Ramos (cell line): ENCODE results near the gene PEMT.
"Not testable (repeated sequence)": the region's sequence is repeated elsewhere in the genome, so short reads cannot be mapped to it uniquely, and the experiment has no call there.

Experiments used
- in situ Hi-C: fragments of 300-500 bp; cut with MboI; formaldehyde crosslinking; loops from one replicate; pipeline ENCODE4 v1.14.3; 2022; ENCODE audit warnings: low sequenced_read_pairs; ENCODE audit not compliant: unreplicated experiment

PEMT gene

GRCh38 chr17:17494870-17495535 is 96.5 kb downstream of the PEMT start:
- in situ Hi-C loops = loop anchor here (10.0 kb wide), 1 partner anchor 150 kb away; no protein-coding TSS in a partner anchor

GRCh38 chr17:17494499-17494869 is 97.0 kb downstream of the PEMT start:
- in situ Hi-C loops = loop anchor here (10.0 kb wide), 1 partner anchor 150 kb away; no protein-coding TSS in a partner anchor

- in situ Hi-C loops = loop anchor here (10.0 kb wide), 1 partner anchor 151 kb away; no protein-coding TSS in a partner anchor
Measured at GRCh38 chr17:17493986-17494466, 97.5 kb downstream of the PEMT start.

- in situ Hi-C loops = loop anchor here (10.0 kb wide), 1 partner anchor 151 kb away; no protein-coding TSS in a partner anchor
Measured at GRCh38 chr17:17493249-17493985, 98.1 kb downstream of the PEMT start.

GRCh38 chr17:17492571-17492970 is 98.9 kb downstream of the PEMT start:
- in situ Hi-C loops = loop anchor here (10.0 kb wide), 1 partner anchor 152 kb away; no protein-coding TSS in a partner anchor

GRCh38 chr17:17492085-17492484 is 99.4 kb downstream of the PEMT start:
- in situ Hi-C loops = loop anchor here (10.0 kb wide), 1 partner anchor 153 kb away; no protein-coding TSS in a partner anchor

GRCh38 chr17:17491546-17491988 is 99.9 kb downstream of the PEMT start:
- in situ Hi-C loops = loop anchor here (10.0 kb wide), 1 partner anchor 153 kb away; no protein-coding TSS in a partner anchor

GRCh38 chr17:17491031-17491471 is 100.5 kb downstream of the PEMT start:
- in situ Hi-C loops = loop anchor here (10.0 kb wide), 1 partner anchor 154 kb away; no protein-coding TSS in a partner anchor

- in situ Hi-C loops = no loop called here
Measured at GRCh38 chr17:17487998-17488397, 103.5 kb downstream of the PEMT start.

GRCh38 chr17:17486416-17486815 is 105.1 kb downstream of the PEMT start:
- in situ Hi-C loops = not testable (repeated sequence)

- in situ Hi-C loops = no loop called here
Measured at GRCh38 chr17:17485420-17485819, 106.1 kb downstream of the PEMT start.

GRCh38 chr17:17484451-17484899 is 107.0 kb downstream of the PEMT start:
- in situ Hi-C loops = no loop called here

- in situ Hi-C loops = no loop called here
Measured at GRCh38 chr17:17481860-17482259, 109.6 kb downstream of the PEMT start.

GRCh38 chr17:17480593-17481148 is 110.8 kb downstream of the PEMT start:
- in situ Hi-C loops = no loop called here

GRCh38 chr17:17479209-17479608 is 112.3 kb downstream of the PEMT start:
- in situ Hi-C loops = no loop called here

- in situ Hi-C loops = no loop called here
Measured at GRCh38 chr17:17476865-17477467, 114.5 kb downstream of the PEMT start, which contains the start of gene MED9. Gene MED9, plus strand, starts transcription at chr17:17477000. Its CDS starts 42 bp downstream, at chr17:17477042.

GRCh38 chr17:17474341-17474740 is 117.2 kb downstream of the PEMT start:
- in situ Hi-C loops = no loop called here

- in situ Hi-C loops = no loop called here
Measured at GRCh38 chr17:17472333-17472920, 119.1 kb downstream of the PEMT start.

- in situ Hi-C loops = no loop called here
Measured at GRCh38 chr17:17469996-17470395, 121.5 kb downstream of the PEMT start.

- in situ Hi-C loops = no loop called here
Measured at GRCh38 chr17:17469358-17469757, 122.2 kb downstream of the PEMT start.
